ENCODE measurements around the gene ARPIN. TPM values are rescaled to one million over a fixed set of nuclear protein-coding genes. Genes with fewer than 3 reads are reported as not detected.
"Not testable (repeated sequence)": the region's sequence is repeated elsewhere in the genome, so short reads cannot be mapped to it uniquely, and the experiment has no call there.

Gene ARPIN
- total RNA-seq, result 6.2 TPM

GRCh38 chr15:89912674-89913396, at the start of gene ARPIN:
Gene ARPIN (minus strand): TSS chr15:89912952. CDS start chr15:89912835, 117 bp downstream.
- ATAC-seq (peak; percentile 90), DNase-seq (ENCODE audit: low spot score) (peak; percentile 66)

GRCh38 chr15:89958107-89958805, 45.5 kb upstream of the ARPIN start:
- peak; percentile 95 for ATAC-seq
- peak; percentile 78 for DNase-seq (ENCODE audit: low spot score)

- not testable (repeated sequence) for DNase-seq (ENCODE audit: low spot score); ATAC-seq
Observed at GRCh38 chr15:89955449-89955998, 42.8 kb upstream of the ARPIN start.

- DNase-seq (ENCODE audit: low spot score) (no peak), ATAC-seq (no peak)
Observed at GRCh38 chr15:89954541-89954940, 41.8 kb upstream of the ARPIN start.

- ATAC-seq (no peak), DNase-seq (ENCODE audit: low spot score) (no peak)
Observed at GRCh38 chr15:89948796-89949195, 36.0 kb upstream of the ARPIN start.

GRCh38 chr15:89947385-89947784, 34.6 kb upstream of the ARPIN start:
- no peak for ATAC-seq
- no peak for DNase-seq (ENCODE audit: low spot score)

- ATAC-seq (no peak), DNase-seq (ENCODE audit: low spot score) (no peak)
Observed at GRCh38 chr15:89946681-89947299, 34.0 kb upstream of the ARPIN start.

GRCh38 chr15:89943721-89944120, 31.0 kb upstream of the ARPIN start:
- peak; percentile 27 for DNase-seq (ENCODE audit: low spot score)
- ATAC-seq, result peak; percentile 28

GRCh38 chr15:89939910-89940309, 27.2 kb upstream of the ARPIN start:
- DNase-seq (ENCODE audit: low spot score) (no peak), ATAC-seq (no peak)

- DNase-seq (ENCODE audit: low spot score); ATAC-seq: not testable (repeated sequence)
Observed at GRCh38 chr15:89939377-89939776, 26.6 kb upstream of the ARPIN start.

GRCh38 chr15:89937365-89938350, 24.9 kb upstream of the ARPIN start:
- no peak for DNase-seq (ENCODE audit: low spot score)

GRCh38 chr15:89936786-89937265, 24.1 kb upstream of the ARPIN start:
- DNase-seq (ENCODE audit: low spot score), result no peak
- no peak for ATAC-seq

More at GRCh38 chr15:89937365-89938350, 24.9 kb upstream of the ARPIN start:
- no peak for ATAC-seq

- ATAC-seq (no peak), DNase-seq (ENCODE audit: low spot score) (peak; percentile 35)
Observed at GRCh38 chr15:89936051-89936785, 23.5 kb upstream of the ARPIN start.

GRCh38 chr15:89932880-89933279, 20.1 kb upstream of the ARPIN start:
- ATAC-seq, result no peak
- no peak for DNase-seq (ENCODE audit: low spot score)

- DNase-seq (ENCODE audit: low spot score) (no peak), ATAC-seq (peak; percentile 57)
Observed at GRCh38 chr15:89928421-89928820, 15.7 kb upstream of the ARPIN start.

GRCh38 chr15:89926158-89926557, 13.4 kb upstream of the ARPIN start:
- DNase-seq (ENCODE audit: low spot score) (peak; percentile 54), ATAC-seq (peak; percentile 82)

GRCh38 chr15:89917442-89918101, 4.8 kb upstream of the ARPIN start:
- ATAC-seq (no peak), DNase-seq (ENCODE audit: low spot score) (no peak)

- DNase-seq (ENCODE audit: low spot score), result no peak
- ATAC-seq, result no peak
Observed at GRCh38 chr15:89916660-89917059, 3.9 kb upstream of the ARPIN start.

- ATAC-seq (peak; percentile 90), DNase-seq (ENCODE audit: low spot score) (peak; percentile 57)
Observed at GRCh38 chr15:89912145-89912673, 543 bp downstream of the ARPIN start.

Measured in left lobe of liver (tissue), 2 donors.